K562 (cell line): Measurements from ENCODE around the gene MTHFD2.

ENCODE experiments used
- ELK1 ChIP-seq: sonication (generic); formaldehyde crosslinking; IDR thresholded peaks from 2 replicates; pipeline ENCODE4 v1.8.1; 2022; ENCODE audit warnings: missing genetic modification reagents
- ZNF586 ChIP-seq: fragments of 450-650 bp; formaldehyde crosslinking; conservative IDR thresholded peaks from 2 replicates; pipeline ENCODE4 v1.4.0; 2020; ENCODE audit warnings: mild to moderate bottlenecking, moderate library complexity
- ZNF77 ChIP-seq: fragments of 250-450 bp; sonication (Bioruptor Pico); IDR thresholded peaks from 2 replicates; pipeline ENCODE4 v1.5.0; 2020
- TF ChIP-seq, protein P1 (sequence below): sonication (generic); formaldehyde crosslinking; IDR thresholded peaks from 2 replicates; pipeline ENCODE4 v1.8.1; 2023; ENCODE audit warnings: mild to moderate bottlenecking, missing genetic modification reagents

DNA sequence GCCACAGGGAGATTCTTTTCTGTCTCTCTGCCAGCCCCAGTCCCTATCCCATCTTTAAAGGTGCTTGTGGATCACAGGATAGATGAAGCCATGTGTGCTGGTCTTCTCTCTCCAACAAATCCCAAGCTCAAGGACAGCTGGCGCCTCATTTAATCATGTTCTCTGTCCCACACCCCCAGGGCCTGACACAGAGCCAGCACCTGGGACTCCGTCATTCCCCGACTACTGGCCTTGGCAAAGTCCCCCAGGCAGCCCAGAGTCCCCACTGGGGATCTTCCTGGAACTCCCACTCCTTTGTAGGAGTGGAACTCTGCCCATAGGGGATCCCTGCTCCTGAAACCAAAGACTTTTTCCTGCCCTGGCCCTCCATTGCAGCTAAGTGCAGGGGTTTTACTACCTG, 60.8 kb downstream of the MTHFD2 start:
- TF ChIP-seq, protein P1, sequence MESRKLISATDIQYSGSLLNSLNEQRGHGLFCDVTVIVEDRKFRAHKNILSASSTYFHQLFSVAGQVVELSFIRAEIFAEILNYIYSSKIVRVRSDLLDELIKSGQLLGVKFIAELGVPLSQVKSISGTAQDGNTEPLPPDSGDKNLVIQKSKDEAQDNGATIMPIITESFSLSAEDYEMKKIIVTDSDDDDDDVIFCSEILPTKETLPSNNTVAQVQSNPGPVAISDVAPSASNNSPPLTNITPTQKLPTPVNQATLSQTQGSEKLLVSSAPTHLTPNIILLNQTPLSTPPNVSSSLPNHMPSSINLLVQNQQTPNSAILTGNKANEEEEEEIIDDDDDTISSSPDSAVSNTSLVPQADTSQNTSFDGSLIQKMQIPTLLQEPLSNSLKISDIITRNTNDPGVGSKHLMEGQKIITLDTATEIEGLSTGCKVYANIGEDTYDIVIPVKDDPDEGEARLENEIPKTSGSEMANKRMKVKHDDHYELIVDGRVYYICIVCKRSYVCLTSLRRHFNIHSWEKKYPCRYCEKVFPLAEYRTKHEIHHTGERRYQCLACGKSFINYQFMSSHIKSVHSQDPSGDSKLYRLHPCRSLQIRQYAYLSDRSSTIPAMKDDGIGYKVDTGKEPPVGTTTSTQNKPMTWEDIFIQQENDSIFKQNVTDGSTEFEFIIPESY (CRISPR knock-in tag): no peak
- no peak for TF ChIP-seq ZNF586
- no peak for TF ChIP-seq ELK1
- no peak for TF ChIP-seq ZNF77 (CRISPR knock-in tag)
